Vagina (tissue), 2 donors: ENCODE data around the gene CARD14.
"Not testable (repeated sequence)": the region's sequence is repeated elsewhere in the genome, so short reads cannot be mapped to it uniquely, and the experiment has no call there.

ENCODE experiments used
- POLR2A ChIP-seq, 2 donors: fragments of 450-650 bp; IDR thresholded peaks; one replicate each; pipeline ENCODE4 v1.6.1; 2017; ENCODE audit warnings: antibody characterized with exemption in 2 of 2, mild to moderate bottlenecking in 2 of 2, moderate library complexity in 2 of 2
- TF ChIP-seq, protein P1 (sequence below), 3 experiments: fragments of 450-650 bp in 2 of 3; fragments of 200-600 bp in 1 of 3; sonication (generic) in 1 of 3; IDR thresholded peaks; one replicate each; pipeline ENCODE4 v1.5.1; 2017 to 2019; ENCODE audit warnings: antibody characterized with exemption in 3 of 3, mild to moderate bottlenecking in 2 of 3, moderate library complexity in 2 of 3

GRCh38 chr17:80199295-80199694 is 29.5 kb downstream of the CARD14 start:
- TF ChIP-seq POLR2A (IDR thresholded peaks at IDR 0.05), result not testable (repeated sequence)
- TF ChIP-seq, protein P1, sequence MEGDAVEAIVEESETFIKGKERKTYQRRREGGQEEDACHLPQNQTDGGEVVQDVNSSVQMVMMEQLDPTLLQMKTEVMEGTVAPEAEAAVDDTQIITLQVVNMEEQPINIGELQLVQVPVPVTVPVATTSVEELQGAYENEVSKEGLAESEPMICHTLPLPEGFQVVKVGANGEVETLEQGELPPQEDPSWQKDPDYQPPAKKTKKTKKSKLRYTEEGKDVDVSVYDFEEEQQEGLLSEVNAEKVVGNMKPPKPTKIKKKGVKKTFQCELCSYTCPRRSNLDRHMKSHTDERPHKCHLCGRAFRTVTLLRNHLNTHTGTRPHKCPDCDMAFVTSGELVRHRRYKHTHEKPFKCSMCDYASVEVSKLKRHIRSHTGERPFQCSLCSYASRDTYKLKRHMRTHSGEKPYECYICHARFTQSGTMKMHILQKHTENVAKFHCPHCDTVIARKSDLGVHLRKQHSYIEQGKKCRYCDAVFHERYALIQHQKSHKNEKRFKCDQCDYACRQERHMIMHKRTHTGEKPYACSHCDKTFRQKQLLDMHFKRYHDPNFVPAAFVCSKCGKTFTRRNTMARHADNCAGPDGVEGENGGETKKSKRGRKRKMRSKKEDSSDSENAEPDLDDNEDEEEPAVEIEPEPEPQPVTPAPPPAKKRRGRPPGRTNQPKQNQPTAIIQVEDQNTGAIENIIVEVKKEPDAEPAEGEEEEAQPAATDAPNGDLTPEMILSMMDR (IDR thresholded peaks at IDR 0.05), result not testable (repeated sequence)
